ENCODE measurements around the gene ACADM. TPM values are rescaled to one million over a fixed set of nuclear protein-coding genes. Genes with fewer than 3 reads are reported as not detected.

ACADM gene
- total and polyA plus RNA-seq, 2 of the 13 experiments (the other 11 are each of a cell fraction or from before 2014, with no cell fraction given), result 43.7 to 92.2 TPM

GRCh38 chr1:75796376-75797272, 72.1 kb downstream of the ACADM start, which contains the start of gene MSH4 (continued):
- TF ChIP-seq TFAP4 (IDR thresholded peaks at IDR 0.05; ENCODE audit: borderline replicate concordance, low read depth), result no peak
- TF ChIP-seq ZNF260 (CRISPR knock-in tag; IDR thresholded peaks at IDR 0.05; ENCODE audit: borderline replicate concordance, low read depth), result no peak
- TF ChIP-seq ZNF543 (CRISPR knock-in tag; IDR thresholded peaks at IDR 0.05), result no peak
- TF ChIP-seq RORA (CRISPR knock-in tag; IDR thresholded peaks at IDR 0.05), result no peak
- peak; percentile 93; the same call in 1 of the 2 replicates for TF ChIP-seq MBD4 (IDR thresholded peaks at IDR 0.05; ENCODE audit: borderline replicate concordance, low read length)
- no peak for TF ChIP-seq HOMEZ (CRISPR knock-in tag; IDR thresholded peaks at IDR 0.05; ENCODE audit: low read depth)
- TF ChIP-seq REPIN1 (CRISPR knock-in tag; IDR thresholded peaks at IDR 0.05; ENCODE audit: borderline replicate concordance, low read depth), result 0 out of 2 replicates have a peak, but pooled peaks have one; percentile 54
- TF ChIP-seq TFDP2 (CRISPR knock-in tag; IDR thresholded peaks at IDR 0.05), result no peak
- no peak for TF ChIP-seq ZNF747 (CRISPR knock-in tag; IDR thresholded peaks at IDR 0.05; ENCODE audit: borderline replicate concordance)
- TF ChIP-seq ZNF761 (CRISPR knock-in tag; conservative IDR thresholded peaks at IDR 0.05), result no peak
- no peak for TF ChIP-seq ESRRA (CRISPR knock-in tag; IDR thresholded peaks at IDR 0.05; ENCODE audit: low read depth)
- no peak for TF ChIP-seq ZNF232 (CRISPR knock-in tag; IDR thresholded peaks at IDR 0.05; ENCODE audit: borderline replicate concordance)
- TF ChIP-seq AGO2 (optimal IDR thresholded peaks at IDR 0.05; ENCODE audit: low read depth, low read length), result peak; percentile 100
- 0 out of 2 replicates have a peak, but pooled peaks have one; percentile 51 for TF ChIP-seq CREBL2 (CRISPR knock-in tag; IDR thresholded peaks at IDR 0.05; ENCODE audit: borderline replicate concordance)
- 0 out of 2 replicates have a peak, but pooled peaks have one; percentile 32 for TF ChIP-seq AFF4 (CRISPR knock-in tag; IDR thresholded peaks at IDR 0.05)
- TF ChIP-seq TOPORS (CRISPR knock-in tag; IDR thresholded peaks at IDR 0.05), result peak; percentile 76
- TF ChIP-seq ZNF362 (CRISPR knock-in tag; IDR thresholded peaks at IDR 0.05; ENCODE audit: borderline replicate concordance), result no peak
- peak; percentile 80 for TF ChIP-seq TAF15 (IDR thresholded peaks at IDR 0.05; ENCODE audit: low read depth, low read length, poor library complexity, severe bottlenecking)
